CD4-positive, alpha-beta T cell treated with Interleukin-12 subunit alpha and Interleukin-12 subunit beta, for 1 hour (primary cell): ENCODE measurements around the gene LTBR.
"Not testable (repeated sequence)": the region's sequence is repeated elsewhere in the genome, so short reads cannot be mapped to it uniquely, and the experiment has no call there.

ENCODE experiments used
- DNase-seq: peaks from one replicate; pipeline ENCODE4 v3.0.0-alpha.2; 2020

LTBR gene

DNA sequence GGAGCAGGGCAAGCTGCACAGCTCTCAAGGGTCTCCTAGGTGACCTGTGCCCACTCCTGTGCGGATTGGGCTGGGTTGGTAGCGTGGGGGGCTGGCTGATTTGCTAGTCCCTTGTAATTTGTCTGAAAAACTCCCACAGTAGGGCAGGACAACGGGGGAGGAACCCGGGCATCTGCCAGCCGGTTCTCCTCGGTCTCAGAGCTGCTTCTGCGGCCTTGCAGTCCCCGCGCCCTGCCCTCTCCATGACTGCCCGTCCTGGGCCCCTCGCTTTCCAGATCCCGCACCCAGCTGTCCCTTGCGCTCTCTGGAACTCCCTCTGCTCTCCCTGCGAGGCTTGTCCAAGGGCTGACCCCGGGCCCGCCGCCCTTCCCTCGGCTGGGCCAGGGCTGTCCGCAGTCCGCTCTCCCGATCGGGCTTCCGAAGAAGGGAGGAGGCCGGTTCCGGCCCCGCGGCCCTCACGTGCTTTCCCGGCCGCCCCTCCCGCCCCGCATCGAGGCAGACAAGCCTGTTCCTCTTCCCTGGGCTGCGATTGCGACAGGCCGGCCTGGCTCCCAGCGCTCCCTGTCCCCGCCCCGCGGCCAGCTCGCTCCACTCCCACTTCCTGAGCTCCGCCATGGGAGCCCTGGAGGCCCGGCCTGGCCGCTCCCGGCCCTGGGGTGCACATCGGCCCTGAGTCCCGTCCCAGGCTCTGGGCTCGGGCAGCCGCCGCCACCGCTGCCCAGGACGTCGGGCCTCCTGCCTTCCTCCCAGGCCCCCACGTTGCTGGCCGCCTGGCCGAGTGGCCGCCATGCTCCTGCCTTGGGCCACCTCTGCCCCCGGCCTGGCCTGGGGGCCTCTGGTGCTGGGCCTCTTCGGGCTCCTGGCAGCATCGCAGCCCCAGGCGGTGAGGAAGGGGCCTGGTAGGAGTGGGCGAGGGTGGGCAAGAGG, at the start of gene LTBR:
Gene LTBR (plus strand): TSS at position 591 of the 927 bp plus-strand sequence. CDS start 197 bp downstream, at position 788.
- peak; percentile 18 for DNase-seq

DNA sequence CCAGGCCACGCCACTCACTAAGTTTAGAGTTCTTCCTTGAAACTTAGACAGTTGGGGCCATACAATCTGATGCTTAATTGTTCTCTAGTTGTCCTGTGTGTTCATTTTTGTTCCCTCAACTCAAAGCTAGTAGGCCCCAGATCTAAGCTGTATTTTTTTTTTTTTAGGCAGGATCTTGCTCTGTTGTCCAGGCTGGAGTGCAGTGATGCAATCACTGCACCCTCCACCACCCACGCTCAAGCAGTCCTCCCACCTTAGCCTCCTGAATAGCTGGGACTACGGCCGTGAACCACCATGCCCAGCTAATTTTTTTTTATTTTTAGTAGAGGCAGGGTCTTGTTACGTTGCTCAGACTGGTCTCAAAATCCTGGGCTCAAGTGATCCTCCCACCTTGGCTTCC, 49.6 kb upstream of the LTBR start:
- DNase-seq = no peak

DNA sequence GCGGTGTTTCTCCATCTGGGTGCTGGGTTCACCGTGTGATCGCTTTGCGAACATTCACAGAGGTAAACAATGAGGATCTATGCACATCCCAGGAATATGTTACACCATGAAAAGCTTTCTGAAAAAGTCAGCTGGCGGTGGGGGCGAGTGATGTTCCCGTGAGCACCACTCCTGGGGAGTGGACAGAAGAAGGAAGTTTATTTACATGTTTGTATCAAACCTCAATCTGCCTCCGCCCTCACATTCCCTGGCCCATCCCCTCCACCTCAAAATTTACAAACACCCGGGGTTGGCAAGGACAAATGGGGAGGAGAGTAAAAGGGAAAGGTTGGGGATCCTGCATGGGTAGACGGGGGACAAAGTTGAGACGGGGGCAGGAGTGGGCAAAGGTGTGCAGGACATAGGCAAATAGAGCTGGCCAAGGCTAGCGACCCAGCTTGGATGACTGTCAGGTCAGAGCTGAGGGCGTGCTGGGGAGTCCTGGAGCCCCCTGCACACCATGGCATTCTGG, 49.0 kb upstream of the LTBR start:
- no peak for DNase-seq

- peak; percentile 86 for DNase-seq
Observed at GRCh38 chr12:6335451-6336078, 48.4 kb upstream of the LTBR start.

DNA sequence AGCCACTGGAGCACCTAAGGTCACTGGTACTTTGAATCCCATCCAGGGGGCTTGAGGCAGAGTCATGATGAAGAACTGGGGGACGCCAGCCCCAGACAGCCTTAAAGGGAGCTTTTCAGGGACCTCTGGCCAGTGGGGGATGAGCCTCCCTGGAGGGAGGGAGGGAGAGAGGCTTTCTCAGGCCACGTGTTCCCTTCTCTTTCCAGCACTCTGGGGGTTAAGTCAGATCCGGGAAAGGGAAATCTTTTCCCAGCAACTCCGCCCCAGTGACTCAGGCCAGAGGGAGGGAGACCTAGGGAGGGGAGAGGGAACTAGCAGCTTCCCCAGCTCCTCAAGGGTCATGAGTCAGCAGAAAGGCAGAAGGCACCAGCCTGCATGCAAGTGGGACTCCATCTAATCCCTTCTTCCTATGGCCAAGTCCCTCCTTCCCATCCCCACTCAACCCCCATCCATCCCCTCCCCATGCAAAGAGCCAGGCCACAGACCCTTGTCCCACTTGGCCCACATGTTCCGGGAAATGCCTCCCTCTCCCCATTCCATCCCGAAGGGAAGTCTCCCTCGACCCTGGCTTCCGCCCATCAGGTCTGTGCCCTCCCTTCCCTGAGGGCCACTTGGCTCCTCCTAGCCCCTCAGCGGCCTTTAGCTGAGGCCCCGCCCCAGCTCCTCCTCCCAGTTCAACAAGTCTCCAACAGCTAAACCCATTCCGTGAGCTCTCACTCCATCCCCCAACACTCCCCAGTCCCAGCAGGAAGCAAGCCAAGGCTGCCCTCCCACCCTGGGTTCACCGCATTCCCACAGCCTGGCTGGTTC, 47.7 kb upstream of the LTBR start:
- DNase-seq = peak; percentile 44

DNA sequence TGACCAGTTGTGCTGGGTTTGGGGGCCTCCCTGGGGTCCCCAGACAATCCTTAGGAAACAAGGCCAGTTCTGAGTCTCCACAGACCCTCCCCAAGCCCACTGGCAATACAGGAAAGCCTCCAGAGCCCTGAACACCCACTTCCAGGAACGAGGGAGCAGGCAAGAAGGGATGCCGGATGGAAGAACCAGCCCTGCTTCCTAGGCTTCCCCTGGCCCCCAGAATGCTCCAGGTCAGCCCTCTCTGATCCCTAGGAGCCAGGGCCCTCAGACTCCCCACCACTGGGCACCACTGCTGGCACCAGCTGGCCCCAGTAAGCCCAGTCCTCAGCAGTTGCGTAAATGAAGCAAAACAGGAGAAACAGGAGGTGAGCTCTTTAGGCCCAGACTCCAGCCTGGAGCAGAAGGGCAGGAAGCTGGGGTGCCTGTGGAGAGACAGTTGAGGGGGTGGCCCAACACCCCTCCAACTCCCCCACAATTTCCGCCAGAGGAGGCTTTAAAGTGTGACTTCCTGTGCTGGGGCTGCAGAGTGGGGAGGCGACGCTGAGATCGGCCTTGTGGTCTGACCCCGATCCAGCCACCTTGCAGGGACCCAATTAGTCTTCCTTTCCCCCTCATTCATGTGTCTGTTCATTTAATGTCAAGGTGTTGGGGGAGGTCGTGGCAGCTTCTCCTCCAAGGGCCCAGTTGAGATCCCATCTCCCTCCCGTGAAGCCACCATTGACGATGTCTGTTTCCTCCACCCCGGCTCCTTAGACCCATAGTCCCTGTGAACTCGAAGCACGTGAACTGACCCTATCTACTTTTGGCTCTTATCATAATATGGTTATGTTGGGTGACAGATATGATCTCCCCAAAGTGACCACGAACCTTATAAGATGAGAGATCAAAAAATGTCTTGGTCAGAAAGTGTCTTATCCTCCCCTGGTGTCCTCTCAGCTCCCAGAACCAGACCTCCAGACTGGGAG, 46.8 kb upstream of the LTBR start:
- DNase-seq = peak; percentile 75

DNA sequence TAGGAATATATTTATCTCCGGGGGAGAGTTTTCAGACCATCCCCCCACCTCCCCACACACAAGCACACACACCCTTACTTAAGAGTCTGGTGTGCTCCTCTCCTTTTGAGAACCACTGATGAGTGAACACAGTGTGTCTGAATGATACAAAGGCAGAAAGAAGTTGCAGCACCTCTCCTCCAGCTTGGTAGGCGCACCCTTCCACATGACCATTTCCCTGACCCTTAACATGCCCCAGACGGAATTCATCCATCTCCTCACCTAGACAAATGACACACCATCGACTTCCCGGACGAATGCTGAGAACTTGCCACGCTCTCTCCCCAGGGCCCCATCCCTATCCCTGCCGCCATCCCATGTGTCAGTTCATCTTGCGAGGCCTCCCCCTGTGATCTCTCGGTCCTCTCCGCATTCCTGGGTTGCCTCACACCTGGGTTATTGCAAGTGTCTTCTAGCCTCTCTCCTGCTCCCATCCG, 46.0 kb upstream of the LTBR start:
- DNase-seq = no peak

GRCh38 chr12:6338536-6338935, 45.4 kb upstream of the LTBR start:
- not testable (repeated sequence) for DNase-seq

- no peak for DNase-seq
Observed at GRCh38 chr12:6338955-6339354, 45.0 kb upstream of the LTBR start.

DNA sequence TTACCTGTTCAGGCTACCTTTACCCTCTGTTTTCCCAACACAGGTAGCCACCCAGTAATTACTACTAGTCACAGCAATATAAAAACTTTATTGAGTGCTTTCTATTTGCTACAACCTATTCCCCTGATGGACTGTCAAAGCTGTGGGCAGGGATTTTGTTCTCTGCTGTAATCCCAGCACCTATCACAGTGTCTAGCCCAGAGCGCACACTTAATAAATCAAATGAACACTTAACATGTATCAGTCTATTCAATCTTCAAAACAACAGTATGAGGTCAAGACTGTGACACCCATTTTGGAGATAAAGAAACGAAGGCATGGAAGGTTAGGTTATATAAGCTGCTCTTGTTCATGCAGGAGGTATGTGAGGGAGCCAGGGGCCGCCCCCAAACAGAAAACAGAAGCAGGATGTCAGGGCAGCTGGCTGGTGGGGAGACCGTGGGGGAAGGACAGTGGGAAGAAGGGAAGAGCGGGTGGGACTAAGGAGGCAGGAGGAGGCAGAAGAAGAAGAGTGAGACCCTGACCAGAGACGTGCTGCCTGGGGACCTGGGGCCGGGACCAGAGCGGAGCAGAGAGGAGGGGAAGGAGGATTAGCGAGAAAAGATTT, 43.8 kb upstream of the LTBR start:
- DNase-seq = peak; percentile 44

GRCh38 chr12:6340745-6341416, 43.1 kb upstream of the LTBR start:
- no peak for DNase-seq

DNA sequence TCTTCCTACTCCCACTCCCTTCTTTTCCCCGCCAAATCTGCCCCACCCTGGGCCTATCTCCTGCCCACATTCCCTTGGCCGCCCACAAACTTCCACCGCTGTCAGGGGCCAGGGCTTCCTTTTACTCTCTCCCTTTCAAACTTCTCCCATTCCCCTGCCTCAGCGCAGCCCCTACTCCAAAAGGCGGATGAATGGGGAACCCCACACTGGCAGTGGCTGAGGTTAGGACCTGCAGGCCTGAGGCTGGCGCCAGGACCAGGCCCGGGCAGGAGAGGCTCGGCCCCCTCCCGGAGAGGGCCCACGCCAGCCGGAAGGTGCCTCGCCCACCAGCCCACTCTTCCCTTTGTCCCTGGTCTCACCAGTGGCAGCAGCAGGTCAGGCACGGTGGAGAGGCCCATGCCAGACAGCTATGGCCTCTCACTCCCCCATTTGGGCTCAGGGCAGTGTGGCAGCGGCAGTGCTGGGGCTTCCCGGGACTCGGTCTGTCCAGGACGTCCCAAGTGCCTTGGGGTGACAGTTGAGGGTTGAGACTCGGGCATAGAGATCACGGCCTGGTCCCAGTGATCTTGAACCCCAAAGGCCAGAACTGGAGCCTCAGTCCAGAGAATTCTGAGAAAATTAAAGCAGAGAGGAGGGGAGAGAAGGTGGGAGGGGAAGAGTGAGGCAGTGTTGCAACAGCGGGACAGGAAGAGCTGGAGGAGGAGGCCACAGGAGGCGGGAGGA, 42.4 kb upstream of the LTBR start, which contains the start of gene TNFRSF1A:
Gene TNFRSF1A (minus strand): TSS at position 660 of the 723 bp plus-strand sequence. CDS start 262 bp downstream, at position 398.
- DNase-seq = peak; percentile 52

DNA sequence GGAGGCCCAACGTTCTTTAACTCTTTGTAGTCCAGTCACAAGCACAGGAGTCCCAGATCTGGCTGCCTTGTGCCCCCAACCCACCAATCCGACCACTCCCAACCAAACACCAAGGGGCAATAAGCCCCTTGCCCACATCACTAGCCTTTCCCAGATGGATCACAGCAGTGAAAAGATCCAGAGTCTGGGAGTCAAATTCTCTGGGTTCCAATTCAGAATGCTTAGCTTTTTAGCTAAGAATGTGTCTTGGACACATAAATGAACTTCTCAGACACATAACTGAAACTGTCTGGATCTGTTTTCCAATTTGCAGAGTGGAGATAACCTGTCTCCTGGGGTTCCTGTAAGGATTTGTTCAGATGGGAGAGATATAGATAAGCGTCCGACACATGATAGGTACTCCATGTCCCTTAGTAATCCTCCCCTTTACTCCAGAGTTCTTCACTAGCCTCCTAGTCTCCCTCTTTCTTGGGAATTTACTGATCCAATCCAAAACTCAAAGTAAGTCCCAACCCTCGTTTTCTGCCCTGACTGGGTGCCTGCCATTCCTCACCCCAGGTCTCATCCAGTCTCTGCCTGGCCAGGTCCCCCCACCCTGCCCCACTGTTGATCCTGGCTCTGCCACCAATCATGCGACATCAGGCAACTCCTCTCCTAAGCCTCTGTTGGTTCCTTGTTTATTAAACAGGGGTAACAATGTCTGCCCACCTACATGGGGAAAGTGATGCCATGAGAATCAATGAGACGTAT, 41.6 kb upstream of the LTBR start:
- no peak for DNase-seq

DNA sequence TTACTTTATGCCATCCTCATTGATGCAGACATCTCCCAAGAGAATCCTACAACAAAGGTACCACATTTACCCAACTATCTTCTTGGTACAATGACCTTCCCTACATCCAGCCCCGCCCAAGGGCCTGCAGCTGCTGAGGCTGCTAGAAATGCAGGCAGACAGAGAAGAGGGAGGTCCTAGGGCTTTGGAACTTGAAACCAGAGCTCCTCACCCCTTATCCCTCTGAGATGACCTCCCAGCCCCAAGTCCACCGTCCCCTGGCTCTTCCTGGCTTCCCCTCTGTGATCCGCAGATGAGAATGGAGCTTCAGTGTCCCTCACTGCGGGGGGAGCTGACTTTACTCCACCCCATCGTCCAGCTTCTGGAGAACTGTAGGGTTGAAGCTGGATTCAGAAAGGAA, 40.4 kb upstream of the LTBR start:
- no peak for DNase-seq

DNA sequence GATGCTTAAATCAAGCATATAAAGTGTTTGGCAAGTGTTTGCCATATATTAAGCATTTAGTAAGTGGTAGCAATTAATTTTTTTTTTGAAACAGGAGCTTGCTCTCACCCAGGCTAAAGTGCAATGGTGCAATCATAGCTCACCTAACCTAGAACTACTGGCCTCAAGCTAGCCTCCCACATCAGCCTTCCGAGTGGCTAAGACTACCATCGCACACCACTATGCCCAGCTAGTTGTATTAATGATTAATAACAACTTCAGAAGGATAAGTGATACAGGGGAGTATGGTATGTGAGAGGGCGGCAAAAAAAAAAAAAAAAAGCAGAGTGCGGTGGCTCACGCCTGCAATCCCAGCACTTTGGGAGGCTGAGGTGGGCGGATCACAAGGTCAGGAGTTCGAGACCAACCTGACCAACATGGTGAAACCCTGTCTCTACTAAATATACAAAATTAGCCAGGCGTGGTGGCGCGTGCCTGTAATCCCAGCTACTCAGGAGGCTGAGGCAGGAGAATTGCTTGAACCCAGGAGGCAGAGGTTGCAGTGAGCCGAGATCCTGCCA, 39.8 kb upstream of the LTBR start:
- DNase-seq = not testable (repeated sequence)

DNA sequence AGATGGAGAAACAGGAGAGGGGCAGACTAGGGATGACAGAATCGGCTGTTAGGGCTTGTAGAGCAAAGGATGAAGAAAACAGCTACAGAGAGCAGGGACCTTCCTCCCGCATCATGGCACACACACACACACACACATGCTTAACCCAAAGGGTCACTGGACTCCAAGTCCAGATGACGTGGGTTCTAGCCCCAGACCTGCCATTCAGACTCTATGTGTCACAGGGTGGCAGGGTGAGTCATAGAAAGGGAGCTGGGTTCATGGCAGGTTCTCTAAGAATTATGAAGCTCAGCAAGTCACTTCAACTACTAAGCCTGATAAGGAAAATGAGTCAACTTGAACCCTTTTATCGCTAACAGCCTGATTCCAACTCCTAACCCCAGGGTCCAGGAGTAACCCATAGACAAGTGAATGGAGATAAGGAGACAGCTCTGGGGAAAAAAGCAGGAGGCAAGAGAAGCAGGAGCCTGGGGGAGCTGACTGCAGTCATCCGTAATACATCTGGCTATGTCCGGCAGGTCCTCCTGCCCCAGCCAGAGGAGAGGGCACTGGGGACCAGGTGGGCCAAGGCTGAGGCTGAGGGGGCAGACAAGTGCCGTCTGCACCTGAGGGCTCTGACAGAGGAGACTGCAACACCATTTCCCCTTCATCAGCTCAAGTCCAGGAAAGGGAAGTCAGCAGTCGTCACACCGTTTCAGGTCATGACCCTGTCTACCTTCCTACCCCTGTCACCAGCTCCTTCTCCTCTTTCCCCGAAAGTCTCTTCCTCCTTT, 38.5 kb upstream of the LTBR start:
- no peak for DNase-seq

DNA sequence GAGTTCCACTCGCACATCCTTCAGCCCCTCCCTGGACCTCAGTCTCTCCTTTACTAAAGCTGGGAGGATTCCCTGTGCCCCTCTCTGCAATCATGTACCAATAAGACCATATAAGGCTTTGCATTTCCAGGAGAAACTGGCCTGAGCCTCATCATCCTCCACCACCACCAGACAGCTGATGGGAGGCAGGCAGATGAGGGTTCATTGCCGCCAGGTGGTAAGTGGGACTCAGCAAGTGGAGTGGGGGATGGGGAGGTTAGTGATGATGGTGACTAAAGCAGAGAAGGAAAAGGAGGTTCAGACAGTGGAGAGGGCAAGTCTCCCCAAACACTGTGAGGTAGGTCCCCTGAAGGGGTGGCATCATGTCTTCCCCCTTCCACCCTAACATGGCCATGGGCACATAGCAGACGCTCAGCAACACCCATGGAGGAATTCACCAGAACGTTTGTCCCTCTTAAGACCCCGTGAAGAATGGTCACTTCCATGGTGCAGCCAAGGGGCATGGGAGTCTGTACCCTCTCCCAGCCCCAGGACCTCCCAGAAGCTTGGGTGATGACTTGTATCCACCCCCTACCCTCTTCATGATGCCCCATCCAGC, 37.6 kb upstream of the LTBR start:
- DNase-seq = no peak
